HG03460 (cell line): ENCODE results near the gene SH3YL1.

Experiments used
- ATAC-seq: cut with Tn5 transposase; IDR thresholded peaks from one replicate; pipeline ENCODE4 v1.9.1; 2021; ENCODE audit not compliant: unreplicated experiment

Gene SH3YL1

DNA sequence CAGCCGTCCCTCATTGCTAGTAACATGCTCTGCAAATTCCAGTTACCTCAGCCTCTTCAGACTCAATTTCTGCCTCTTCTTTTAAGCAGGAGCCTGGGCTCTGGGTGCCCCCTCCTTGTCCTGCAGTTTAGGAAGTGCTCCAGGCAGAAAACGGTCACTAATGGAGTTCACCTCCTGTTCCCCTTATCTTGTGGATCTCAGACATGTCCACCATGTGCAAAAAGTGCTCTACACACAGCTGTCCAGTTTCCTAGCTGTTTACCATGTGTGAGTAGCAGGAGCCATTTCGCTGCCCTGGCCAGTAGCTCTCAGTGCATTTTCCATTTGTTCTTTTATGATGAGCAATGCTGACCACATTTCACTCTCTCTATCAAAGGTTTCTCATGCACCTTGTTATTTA, 4.9 kb downstream of the SH3YL1 start:
- no peak for ATAC-seq

DNA sequence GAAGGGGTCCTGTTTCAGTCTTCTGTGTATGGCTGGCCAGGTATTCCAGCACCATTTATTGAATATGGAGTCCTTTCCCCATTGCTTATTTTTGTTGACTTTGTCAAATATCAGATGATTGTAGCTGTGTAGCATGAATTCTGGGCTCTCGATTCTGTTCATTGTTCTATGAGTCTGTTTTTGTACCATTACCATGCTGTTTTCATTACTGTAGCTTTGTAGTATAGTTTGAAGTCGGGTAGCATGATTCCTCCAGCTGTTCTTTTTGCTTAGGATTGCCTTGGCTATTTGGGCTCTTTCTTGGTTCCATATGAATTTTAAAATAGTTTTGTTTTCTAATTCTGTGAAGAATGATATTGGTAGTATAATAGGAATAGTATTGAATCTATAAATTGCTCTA, 6.0 kb downstream of the SH3YL1 start:
- ATAC-seq: no peak

DNA sequence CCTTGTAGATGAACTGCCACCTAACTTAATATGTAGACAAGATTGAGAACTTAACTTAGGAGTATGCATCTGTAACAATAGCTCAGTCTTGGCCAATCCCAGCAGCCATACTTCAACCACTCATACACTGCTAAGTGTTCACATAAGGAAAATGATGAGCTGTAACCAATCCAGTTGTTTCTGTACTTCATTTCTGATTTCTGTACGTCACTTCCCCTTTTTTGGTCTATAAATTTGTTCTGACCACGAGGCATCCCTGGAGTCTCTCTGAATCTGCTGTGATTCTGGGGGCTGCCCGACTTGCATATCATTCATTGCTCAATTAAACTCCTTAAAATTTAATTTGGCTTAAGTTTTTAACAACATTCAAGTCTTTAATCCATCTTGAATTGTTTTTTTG, 6.4 kb downstream of the SH3YL1 start:
- no peak for ATAC-seq

DNA sequence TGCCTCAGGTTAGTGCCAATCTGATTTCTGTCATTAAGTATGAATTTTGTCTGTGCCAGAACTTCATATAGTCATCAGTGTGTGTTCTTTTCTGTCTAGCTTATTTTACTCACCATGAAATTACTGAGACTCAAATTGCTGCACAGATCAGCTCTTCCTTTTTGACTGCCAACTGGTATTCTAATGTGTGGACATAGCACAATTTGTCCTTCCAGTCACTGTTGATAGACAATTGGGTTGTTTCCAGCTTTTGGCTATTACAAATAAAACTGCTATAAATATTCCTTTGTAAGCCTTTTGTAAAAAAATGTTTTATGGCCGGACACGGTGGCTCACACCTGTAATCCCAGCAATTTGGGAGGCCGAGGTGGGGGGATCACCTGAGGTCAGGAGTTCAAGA, 7.7 kb downstream of the SH3YL1 start:
- no peak for ATAC-seq

DNA sequence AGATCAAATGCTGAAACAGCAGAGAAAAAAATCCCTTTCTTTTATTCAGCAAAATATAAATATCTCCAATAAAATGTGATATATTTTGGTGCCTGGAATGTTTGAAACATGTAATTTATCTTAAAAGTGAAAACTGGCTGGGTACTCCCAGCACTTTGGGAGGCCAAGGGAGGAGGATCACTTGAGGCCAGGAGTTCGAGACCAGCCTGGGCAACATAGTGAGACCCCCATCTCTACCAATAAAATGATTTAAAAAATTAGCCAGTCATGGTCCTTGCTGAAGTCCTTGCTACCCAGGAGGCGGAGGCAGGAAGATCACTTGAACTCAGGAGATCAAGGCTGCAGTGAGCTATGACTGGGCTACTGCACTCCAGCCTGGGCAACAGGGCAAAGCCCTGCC, 8.6 kb downstream of the SH3YL1 start:
- ATAC-seq: no peak

DNA sequence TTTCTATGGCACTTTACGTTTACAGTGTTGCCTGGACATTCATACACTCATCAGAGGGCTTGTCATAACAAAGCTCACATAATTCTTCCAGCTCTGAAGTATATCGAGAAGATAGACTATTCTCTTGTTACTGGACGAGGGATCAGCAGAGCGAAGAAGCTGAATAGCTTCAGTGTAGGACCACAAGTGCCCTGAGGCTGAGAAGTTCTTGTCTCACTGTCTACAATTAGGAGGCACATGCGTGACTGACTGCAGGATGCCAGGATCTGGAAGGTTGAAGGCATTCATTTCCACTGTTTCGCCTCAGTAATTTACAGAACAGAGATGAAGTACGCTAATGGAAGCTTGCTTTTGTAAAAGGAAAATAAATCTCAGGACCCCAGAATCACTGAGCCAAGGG, 9.6 kb downstream of the SH3YL1 start:
- no peak for ATAC-seq

DNA sequence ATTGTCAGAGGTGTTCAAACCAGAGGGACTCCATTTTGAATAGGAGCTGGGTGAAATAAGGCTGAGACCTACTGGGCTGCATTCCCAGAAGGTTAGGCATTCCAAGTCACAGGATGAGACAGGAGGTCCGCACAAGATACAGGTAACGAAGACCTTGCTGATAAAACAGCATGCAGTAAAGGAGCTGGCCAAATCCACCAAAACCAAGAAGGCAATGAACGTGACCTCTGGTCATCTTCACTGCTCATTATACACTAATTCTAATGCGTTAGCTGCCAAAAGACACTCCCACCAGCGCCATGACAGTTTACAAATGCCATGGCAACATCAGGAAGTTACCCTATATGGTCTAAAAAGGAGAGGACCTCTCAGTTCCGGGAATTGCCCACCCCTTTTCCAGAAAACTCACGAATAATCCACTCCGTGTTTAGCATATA, 10.6 kb downstream of the SH3YL1 start:
- ATAC-seq: no peak

DNA sequence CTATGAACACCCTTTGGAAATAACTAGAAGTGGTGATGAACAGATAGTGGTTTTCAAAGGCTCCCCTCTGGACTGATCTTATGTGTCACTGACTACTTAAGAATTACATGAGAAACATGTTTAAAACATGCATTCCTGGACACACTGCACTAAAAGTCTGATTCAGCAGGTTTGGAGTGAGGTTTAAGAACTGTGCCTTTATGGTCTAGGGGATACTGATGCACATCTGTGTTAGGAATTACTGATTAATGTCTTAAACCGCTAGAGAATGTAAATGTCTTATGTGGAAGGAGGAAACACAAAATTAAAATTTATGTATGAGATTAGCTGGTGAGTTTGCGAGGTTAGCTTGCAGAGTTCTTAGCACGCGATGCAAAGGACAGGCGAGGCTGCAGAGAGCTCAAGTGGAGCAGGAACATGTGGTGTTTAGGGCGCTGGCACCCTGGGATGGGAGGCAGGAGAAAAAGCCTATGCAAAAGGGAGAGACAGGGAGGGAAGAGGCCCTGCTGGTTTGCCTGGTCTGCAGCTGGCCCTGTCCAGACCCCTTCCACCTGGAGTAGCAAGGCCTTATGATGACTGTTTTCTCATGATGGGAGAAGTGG, 11.7 kb downstream of the SH3YL1 start:
- no peak for ATAC-seq

DNA sequence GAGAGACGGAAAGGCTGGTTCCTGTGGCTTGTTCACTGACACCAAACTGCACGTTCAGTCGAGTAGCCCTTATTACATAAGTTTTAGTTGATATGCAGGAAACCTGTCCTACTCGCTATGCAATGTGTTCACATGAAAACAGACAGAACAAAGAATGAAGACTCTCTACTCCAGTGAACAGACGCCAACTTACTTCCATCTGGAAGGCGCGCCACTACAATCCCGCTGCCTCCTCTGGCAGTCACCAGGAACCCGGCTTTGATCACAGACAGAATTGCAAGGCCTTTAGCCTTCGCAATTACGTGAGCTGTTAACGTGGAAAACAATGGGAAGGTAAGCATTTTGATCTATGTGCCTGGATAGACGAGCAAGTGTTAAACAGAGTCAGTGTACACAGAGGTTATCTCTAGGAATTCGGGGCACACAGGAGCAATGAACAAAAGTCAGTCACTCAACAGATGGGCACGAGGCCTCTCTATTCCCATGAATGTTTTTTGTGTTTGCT, 14.2 kb downstream of the SH3YL1 start:
- no peak for ATAC-seq

DNA sequence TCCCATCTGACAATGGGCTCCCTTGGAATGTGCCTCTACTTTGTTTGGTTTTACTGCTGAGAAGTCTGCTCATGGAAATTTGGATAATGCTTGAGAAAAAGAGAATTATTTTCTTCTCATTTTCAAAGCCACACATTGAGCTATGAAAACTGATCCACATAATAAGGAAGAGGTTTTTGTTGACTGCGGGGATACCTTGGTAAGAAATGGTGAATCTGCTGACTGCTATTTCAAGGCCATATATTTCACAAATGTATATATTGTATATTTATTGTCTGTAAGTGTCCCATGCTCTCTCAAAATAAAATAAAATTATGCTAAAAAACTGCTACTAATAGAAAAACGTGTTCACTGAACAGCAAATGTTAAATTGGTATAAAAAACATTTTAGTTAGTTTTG, 15.1 kb downstream of the SH3YL1 start:
- no peak for ATAC-seq

DNA sequence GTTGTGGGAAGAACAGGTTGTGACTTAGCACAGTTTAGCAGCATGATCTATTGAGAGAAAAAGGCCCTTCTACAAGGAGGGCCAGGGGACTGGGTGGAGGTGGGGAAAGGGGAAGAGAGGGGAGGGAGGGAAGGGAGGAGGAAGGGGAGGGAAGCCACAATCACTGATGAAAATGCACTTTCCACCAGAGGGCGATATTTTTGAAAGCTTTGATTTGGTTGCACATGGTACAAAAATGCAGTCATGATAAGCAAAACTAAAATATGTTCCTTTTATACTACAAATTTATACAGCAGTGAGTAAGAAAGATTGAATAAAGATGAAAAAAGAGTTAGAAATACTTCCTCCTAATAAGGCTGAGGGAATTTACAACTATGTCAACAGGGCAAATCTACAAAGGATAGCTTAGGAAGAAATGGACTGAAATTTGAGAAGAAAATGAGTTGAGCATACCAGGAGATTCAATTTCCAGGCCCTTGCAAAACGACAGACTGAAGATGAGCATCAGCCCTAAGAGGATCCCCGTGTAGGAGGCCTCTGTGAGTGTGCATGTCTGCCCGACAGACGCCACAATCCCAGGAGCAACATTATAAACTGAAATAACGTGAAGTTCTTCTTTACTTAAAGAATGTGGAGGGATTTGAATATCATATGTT, 17.2 kb downstream of the SH3YL1 start:
- no peak for ATAC-seq

DNA sequence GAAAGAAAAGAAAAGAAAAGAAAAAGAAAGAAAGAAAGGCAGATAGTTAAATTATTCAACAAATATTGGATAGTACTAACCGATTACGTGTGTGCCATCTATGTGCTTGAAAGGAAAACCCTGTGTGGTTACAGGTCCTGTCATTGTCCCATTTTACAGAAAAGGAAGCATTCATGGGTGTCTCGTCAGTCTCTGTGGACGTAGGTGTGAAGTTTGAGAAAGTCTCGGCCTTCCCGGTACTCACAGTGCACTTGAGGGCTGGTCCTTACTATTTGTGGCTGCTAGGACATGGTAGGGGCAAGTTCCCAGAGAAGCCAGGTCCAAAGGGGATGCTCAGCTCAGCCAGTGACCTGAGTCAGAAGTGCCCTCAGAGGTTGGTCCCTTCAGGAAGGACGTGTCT, 19.3 kb downstream of the SH3YL1 start:
- ATAC-seq: no peak

DNA sequence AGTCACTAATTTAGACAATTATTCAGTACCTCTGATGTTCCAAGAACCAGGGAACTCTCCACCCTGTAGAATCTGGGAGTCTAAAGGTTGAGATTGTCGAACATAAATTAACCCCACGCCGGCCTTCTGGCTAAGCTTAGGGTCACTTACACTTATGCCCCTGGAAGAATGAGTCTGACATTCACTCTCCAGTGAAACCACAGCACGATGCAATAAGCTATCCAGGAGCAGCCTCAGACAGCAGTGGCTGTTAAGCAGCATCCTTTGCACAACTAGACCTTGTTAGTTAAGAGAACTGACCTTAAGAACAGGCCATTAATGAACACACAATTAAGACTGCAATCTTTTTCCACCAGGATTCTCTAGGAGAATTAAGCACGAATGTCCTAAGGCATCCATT, 25.0 kb downstream of the SH3YL1 start:
- no peak for ATAC-seq

DNA sequence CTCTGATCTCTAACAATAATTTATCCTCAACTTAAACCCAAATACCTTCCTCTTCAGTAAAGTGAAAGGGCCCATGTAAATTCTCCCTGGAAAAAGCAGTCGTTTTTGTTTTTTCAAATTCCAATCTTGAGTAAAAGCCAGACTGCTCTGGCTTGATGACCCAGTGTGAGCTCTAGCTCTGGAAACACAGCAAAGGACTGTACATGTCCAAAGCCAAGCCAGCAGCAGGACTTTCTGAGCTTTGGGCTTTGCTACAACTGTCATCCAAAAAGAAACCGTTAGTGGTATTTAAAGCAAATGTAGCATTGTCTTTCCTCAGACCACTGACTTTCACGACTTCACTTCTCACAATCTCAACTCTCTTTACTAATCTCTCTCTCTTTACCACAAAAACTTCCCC, 25.4 kb downstream of the SH3YL1 start:
- no peak for ATAC-seq

DNA sequence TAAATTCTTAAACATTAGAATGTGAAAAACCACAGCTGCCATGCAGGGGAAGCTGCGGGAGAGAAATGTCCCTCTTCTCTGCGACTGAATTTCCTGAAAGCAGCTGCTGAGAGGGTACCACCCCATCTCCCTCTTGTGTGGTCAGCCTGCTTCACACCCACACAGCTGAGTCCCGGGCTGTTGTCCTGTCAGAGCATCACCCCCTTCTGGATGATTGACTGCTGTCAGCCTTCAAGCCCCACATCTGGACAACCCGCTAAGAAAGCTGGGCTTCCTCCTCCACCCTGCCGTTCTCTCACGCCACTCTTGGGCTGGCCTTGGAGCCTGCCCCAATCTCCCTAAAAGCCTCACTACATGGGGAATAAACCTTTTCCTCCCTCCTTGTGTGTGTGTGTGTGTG, 26.0 kb downstream of the SH3YL1 start:
- ATAC-seq: no peak

DNA sequence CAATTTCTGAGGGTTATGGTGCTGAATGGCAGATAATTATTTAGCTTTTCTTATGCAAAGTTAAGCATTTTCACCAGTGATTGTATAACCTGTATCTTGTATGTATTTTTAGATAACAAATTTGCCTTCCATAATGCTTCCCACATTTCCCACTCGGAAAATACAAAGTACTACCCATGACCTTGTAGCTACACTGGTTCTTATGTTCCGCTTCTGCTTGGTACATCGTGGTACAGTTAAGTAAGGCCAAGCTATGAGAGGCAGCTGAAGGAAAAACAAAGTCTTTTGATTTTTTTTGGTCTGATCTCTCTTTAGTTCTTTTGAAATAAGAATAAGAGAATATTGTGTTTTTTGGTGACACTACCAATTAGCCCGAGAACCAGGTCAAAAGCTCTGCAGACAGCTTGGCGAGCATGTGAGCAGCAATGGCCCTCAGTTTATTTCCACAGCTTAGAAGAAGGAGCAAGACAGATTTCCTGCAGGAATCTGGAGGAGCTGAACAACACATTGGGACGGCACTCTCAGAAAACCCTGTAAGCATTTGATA, 26.8 kb downstream of the SH3YL1 start:
- ATAC-seq: no peak

DNA sequence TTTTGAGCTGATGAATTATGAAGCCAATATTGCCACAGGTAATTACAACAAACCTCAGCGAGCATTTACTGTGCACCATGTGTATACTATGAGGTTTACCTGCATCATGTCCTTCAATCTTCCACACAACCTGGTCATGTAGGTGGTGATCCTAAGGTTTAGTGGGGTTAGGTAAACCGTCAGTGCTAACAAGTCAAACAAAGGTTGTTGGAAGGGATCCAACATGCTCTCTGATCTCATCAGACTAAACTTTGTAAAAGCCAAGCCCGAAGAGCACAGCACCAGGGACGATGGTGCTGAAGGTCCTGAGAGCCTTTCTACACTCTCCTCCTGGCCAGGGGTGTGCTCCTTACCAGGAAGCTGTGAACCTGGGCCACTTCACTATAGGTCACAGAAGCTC, 29.4 kb downstream of the SH3YL1 start:
- no peak for ATAC-seq

DNA sequence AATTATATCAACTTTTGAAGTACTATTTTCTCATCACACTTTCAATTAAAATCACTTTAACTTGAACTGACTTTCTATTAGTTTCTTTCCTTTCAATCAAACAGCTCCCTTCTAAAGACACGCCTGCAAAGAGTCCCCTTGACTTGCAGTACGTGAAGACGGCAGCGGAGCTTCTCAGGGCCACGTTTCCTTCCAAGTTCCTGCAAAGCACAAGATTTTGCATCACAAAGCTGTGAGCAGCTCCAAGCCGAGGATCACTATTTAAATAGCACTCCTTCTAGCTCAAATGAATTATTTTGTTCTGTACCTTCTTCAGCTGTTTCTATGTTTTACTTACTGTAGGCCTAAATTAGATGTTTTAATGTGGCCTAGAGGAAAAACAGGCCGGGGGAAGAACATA, 30.8 kb downstream of the SH3YL1 start:
- no peak for ATAC-seq

DNA sequence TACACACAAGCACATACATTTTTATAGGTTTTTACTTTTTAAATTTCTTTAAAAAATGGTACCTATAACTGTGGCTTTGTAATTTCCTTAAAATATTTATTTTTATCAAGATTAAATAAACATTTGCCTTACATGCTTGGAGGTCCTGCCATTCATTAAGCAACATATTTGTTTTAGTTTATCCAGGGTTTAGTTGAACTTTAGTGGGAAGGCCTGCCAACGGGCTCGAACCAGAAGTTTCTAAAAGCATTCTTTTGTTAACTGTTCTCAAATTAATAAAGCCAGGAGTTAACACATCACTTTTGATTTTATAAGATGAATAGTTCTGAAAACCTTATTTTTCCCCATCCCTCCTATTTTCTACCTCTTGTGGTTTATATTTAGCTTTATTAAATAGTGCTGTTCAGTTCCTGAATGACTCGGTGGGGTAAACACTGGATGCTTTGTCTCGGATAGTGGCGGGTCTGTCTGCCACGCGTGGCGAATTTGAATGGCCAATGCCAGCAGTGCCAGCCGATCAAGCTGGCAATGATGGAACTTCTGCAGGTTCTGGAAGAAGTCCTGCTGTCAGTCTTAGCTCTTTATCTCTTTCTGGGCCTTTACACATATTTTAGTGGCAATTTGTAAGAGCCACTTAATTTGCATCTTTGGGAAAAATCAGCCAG, 32.2 kb downstream of the SH3YL1 start:
- no peak for ATAC-seq

DNA sequence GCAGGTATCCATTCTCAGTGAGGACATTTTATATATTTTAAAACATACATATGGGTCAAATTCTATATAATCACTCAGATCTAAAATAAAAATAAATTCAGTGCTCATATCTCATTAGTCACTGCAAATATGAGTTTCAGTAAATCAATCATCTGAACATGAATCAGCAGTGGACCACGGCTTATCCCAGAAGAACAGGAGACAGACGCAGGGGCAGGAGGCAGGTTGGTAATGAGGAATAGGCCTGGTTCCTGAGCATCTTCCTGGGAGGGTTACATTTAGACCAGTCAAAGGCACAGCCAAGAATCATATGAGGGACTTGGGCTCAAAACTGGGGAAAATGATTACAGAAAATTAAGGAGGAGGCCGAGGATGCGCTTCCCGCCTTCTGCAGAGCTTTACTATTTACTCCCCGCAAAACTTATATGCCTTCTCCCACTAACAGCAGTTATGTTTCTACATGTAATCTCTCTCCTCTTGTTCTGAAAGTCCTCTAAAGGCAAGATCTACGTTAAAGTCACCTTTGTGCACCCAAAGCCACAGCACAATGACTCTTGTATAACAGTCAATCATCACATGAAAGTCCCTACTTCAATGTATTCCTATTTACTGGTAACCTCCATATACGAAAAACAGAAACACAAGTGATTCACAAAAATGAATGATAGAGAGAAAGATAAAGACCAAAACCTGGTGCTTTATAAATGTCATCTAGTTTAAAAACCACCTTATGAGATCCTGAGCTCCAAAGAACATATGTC, 35.1 kb downstream of the SH3YL1 start:
- ATAC-seq: no peak

DNA sequence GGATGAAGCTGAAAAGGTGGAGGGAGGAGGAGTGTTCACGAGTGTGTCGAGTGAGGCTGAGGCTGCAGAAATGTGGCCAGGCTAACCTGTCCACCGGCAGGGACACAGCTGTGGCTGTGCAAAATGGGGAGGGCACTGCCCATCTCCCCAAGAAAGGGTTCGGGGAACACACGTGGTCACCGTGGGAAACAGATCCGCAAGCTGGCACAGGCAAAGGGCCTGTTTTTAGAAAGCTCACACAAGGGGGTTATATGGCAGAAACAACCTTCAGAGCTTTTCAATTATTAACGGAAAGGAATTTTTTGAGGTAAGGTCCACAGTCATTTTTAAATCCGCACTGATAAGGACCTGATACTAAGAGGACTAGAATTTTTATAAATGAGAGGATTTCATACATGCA, 35.7 kb downstream of the SH3YL1 start:
- no peak for ATAC-seq
